Mesendoderm (in vitro differentiated cells): ENCODE results near the gene ASTL.

Experiments
- DNase-seq: peaks from one replicate; pipeline ENCODE4 v3.0.0; 2013
- H2AK5ac ChIP-seq: 2 replicates; pipeline ENCODE4 v1.6.1; 2013; ENCODE audit warnings: low read length, inconsistent platforms
- H2BK120ac ChIP-seq: 2 replicates; pipeline ENCODE4 v1.6.1; 2013; ENCODE audit warnings: low read depth, mild to moderate bottlenecking, low read length, moderate library complexity, mixed read lengths
- H2BK15ac ChIP-seq: replicated peaks from 2 replicates; pipeline ENCODE4 v1.6.1; 2013; ENCODE audit warnings: low read depth, mild to moderate bottlenecking, moderate library complexity
- H2BK5ac ChIP-seq: 2 replicates; pipeline ENCODE4 v1.6.1; 2013; ENCODE audit warnings: low read length, inconsistent platforms
- H3K18ac ChIP-seq: 2 replicates; pipeline ENCODE4 v1.6.1; 2013; ENCODE audit warnings: mild to moderate bottlenecking, low read length, mixed read lengths
- H3K23ac ChIP-seq: one replicate; pipeline ENCODE4 v1.6.1; 2013; ENCODE audit warnings: low read length
- H3K27ac ChIP-seq: 2 replicates; pipeline ENCODE4 v1.5.1; 2013; ENCODE audit warnings: low read depth, mild to moderate bottlenecking, inconsistent platforms, low read length, moderate library complexity
- H3K27me3 ChIP-seq: 2 replicates; pipeline ENCODE4 v1.6.1; 2013; ENCODE audit warnings: low read length, control low read depth, mild to moderate bottlenecking, inconsistent platforms; ENCODE audit not compliant: insufficient read depth, poor library complexity
- H3K36me3 ChIP-seq: 2 replicates; pipeline ENCODE4 v1.6.1; 2013; ENCODE audit warnings: low read length, inconsistent platforms; ENCODE audit not compliant: control insufficient read depth, insufficient read depth
- H3K4ac ChIP-seq: one replicate; pipeline ENCODE4 v1.6.1; 2013; ENCODE audit warnings: low read depth, mild to moderate bottlenecking, low read length, moderate library complexity
- H3K4me1 ChIP-seq: 2 replicates; pipeline ENCODE4 v1.6.1; 2013; ENCODE audit warnings: low read depth, low read length, inconsistent platforms; ENCODE audit not compliant: control insufficient read depth
- H3K4me2 ChIP-seq: 2 replicates; pipeline ENCODE4 v1.6.1; 2013; ENCODE audit warnings: low read length
- H3K4me3 ChIP-seq: 2 replicates; pipeline ENCODE4 v1.5.1; 2013; ENCODE audit warnings: mild to moderate bottlenecking, low read length
- H3K56ac ChIP-seq: one replicate; pipeline ENCODE4 v1.6.1; 2013; ENCODE audit warnings: low read length
- H3K79me1 ChIP-seq: 2 replicates; pipeline ENCODE4 v1.6.1; 2013; ENCODE audit warnings: low read length, inconsistent platforms
- H3K79me2 ChIP-seq: 2 replicates; pipeline ENCODE4 v1.6.1; 2013; ENCODE audit warnings: mild to moderate bottlenecking, low read length; ENCODE audit not compliant: control insufficient read depth, insufficient read depth
- H3K9ac ChIP-seq: 2 replicates; pipeline ENCODE4 v1.6.1; 2013; ENCODE audit warnings: low read length, inconsistent platforms
- H4K5ac ChIP-seq: one replicate; pipeline ENCODE4 v1.6.1; 2013; ENCODE audit warnings: low read length
- H4K8ac ChIP-seq: one replicate; pipeline ENCODE4 v1.6.1; 2013; ENCODE audit warnings: low read depth, mild to moderate bottlenecking, control low read depth, low read length, moderate library complexity
- WGBS: extraction: QIAGEN DNeasy Blood & Tissue Kit; methylation state at CpG from one replicate; pipeline ENCODE4 v1.1.7; 2013; ENCODE audit warnings: low lambda C conversion rate, missing lambda C conversion rate; ENCODE audit not compliant: insufficient coverage; ENCODE audit errors: extremely low coverage; 5-methylcytosine and 5-hydroxymethylcytosine counted together

Gene ASTL

DNA sequence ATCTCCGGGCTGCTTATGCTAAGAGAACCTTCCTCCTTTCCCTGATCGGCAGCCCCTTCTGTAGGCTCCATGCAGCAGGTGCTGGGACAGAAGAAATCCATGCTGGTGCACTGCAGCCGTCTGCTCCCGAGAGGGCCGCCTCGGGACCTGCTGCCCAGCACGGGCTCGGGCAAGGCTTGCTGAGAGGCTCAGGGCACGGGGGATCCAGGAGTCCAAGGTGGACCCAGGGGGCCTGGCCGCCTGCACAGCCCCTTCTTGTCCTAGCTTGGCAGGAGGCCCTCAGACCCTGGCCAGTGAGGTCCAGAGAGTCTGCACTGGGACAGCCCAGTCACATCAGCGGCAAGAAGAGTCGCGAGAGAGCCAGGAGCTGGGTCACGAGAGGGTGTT lies 20.2 kb upstream of the ASTL start:
- no peaks in the 10 kb centered on the region for H3K79me1 ChIP-seq
- H2BK5ac ChIP-seq: no peak overlapping the region
- no peak overlapping the region for H3K56ac ChIP-seq
- H3K27ac ChIP-seq: no peak overlapping the region
- H3K9ac ChIP-seq: no peak overlapping the region
- H3K23ac ChIP-seq: no peak overlapping the region
- no peak overlapping the region for H4K8ac ChIP-seq
- no peak overlapping the region for H2BK120ac ChIP-seq
- DNase-seq: no peak
- H3K36me3 ChIP-seq: no peaks in the 10 kb centered on the region
- no peak overlapping the region for H3K4ac ChIP-seq
- no peaks in the 10 kb centered on the region for H3K79me2 ChIP-seq
- no peak overlapping the region for H4K5ac ChIP-seq
- H3K4me3 ChIP-seq: no peak overlapping the region
- H3K18ac ChIP-seq: no peak overlapping the region
- H3K4me1 ChIP-seq: no peaks in the 10 kb centered on the region
- no peak overlapping the region for H2BK15ac ChIP-seq
- H3K4me2 ChIP-seq: no peak overlapping the region
- no peaks in the 10 kb centered on the region for H3K27me3 ChIP-seq
- WGBS: no CpG with 5 or more reads among the region's 14 CpGs
- H2AK5ac ChIP-seq: no peak overlapping the region

GRCh38 chr2:96157649-96158553 lies 19.6 kb upstream of the ASTL start:
- no peaks in the 10 kb centered on the region for H3K79me1 ChIP-seq
- WGBS: no CpG with 5 or more reads among the region's 19 CpGs
- H3K9ac ChIP-seq: no peak overlapping the region
- H2BK5ac ChIP-seq: no peak overlapping the region
- H4K8ac ChIP-seq: no peak overlapping the region
- H3K4me2 ChIP-seq: no peak overlapping the region
- no peak overlapping the region for H3K27ac ChIP-seq
- H3K36me3 ChIP-seq: no peaks in the 10 kb centered on the region
- no peaks in the 10 kb centered on the region for H3K4me1 ChIP-seq
- H3K18ac ChIP-seq: no peak overlapping the region
- H3K23ac ChIP-seq: no peak overlapping the region
- H3K56ac ChIP-seq: no peak overlapping the region
- no peak overlapping the region for H2BK15ac ChIP-seq
- DNase-seq: no peak
- H2AK5ac ChIP-seq: no peak overlapping the region
- H2BK120ac ChIP-seq: no peak overlapping the region
- no peaks in the 10 kb centered on the region for H3K79me2 ChIP-seq
- no peak overlapping the region for H3K4ac ChIP-seq
- H3K4me3 ChIP-seq: no peak overlapping the region
- no peak overlapping the region for H4K5ac ChIP-seq
- H3K27me3 ChIP-seq: no peaks in the 10 kb centered on the region

DNA sequence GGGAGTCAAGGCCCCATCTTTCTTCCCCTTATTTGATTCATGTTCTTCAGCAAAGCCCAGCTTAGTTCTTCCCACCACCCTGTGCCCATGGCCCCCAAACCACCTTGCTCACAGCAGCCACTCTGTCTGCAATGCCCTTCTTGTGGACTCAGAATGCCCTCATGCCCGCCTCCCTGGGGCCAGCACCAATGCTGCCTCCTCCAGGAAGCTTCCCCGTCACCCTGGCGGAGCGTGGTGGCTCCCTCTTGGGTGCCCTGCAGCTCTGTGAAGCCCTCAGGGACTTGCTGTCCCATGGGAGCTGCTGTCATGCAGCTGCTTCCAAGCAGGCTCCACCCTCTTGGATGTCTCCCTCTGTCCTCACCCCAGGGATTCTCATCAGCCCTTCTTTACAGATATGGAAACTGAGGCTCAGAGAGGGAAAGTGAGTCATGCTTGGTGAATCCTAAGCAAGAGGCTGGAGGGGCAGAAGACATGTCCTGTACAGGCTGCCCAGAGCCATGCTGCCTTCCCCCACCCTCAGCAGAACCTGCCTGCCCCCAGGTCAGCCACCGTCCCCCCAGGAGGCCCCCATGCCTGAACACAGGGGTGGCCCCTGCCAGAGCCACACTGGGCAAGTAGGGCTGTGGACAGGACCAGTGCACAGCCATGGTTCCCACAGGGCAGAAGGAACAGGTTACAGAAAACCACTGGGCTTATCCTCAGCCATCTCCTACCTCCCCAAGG lies 18.8 kb upstream of the ASTL start:
- no peak overlapping the region for H3K4me2 ChIP-seq
- no peak overlapping the region for H2AK5ac ChIP-seq
- H3K4me3 ChIP-seq: no peak overlapping the region
- H3K56ac ChIP-seq: no peak overlapping the region
- no CpG with 5 or more reads among the region's 5 CpGs for WGBS
- H3K36me3 ChIP-seq: no peaks in the 10 kb centered on the region
- no peaks in the 10 kb centered on the region for H3K79me1 ChIP-seq
- no peaks in the 10 kb centered on the region for H3K4me1 ChIP-seq
- no peak overlapping the region for H4K8ac ChIP-seq
- H2BK120ac ChIP-seq: no peak overlapping the region
- no peak overlapping the region for H2BK15ac ChIP-seq
- no peak overlapping the region for H2BK5ac ChIP-seq
- no peak for DNase-seq
- no peak overlapping the region for H3K9ac ChIP-seq
- no peak overlapping the region for H3K23ac ChIP-seq
- H3K18ac ChIP-seq: no peak overlapping the region
- H4K5ac ChIP-seq: no peak overlapping the region
- H3K79me2 ChIP-seq: no peaks in the 10 kb centered on the region
- H3K4ac ChIP-seq: no peak overlapping the region
- no peaks in the 10 kb centered on the region for H3K27me3 ChIP-seq
- H3K27ac ChIP-seq: no peak overlapping the region

DNA sequence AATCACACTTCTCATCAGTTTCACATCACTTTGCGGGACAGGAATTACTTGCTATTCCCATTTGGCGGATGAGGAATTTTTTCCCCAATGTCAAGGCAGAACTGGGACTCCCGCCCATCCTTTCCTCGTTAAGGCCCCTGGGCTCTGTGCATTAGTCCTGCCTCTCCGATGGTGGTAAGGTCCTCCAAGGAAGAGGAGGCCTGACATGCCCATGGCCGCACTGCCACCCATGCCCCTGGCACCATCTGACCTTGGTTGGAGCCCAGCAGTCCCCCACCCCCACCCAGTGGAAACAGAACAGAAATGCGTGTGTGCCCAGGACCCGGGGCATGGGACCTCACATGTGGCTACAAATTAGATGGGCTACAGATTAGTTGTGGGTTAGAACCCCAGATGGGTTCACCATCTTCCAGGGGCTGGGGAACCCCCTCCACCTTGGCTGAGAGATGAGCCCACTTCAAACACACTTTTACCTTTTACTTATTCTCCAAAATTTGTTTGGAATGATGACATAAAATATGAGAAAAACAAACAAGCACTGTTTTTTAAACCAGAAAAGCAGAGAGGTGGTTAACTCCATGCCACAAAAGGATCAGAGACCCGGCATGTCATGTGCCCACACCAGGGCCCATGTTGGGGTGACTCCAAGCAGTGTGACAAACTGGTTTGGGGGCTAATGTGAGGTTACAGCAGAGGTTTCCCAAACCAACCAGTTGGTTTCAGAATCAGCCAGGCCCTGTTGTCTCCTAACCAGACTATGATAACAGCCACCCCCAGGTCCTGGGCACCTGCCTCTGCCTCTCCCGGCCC lies 17.9 kb upstream of the ASTL start:
- no peak overlapping the region for H3K4me2 ChIP-seq
- no peak overlapping the region for H4K5ac ChIP-seq
- no peaks in the 10 kb centered on the region for H3K27me3 ChIP-seq
- no peaks in the 10 kb centered on the region for H3K79me1 ChIP-seq
- no peak overlapping the region for H2BK5ac ChIP-seq
- H3K23ac ChIP-seq: no peak overlapping the region
- no peak overlapping the region for H3K56ac ChIP-seq
- H2BK15ac ChIP-seq: no peak overlapping the region
- WGBS: no CpG with 5 or more reads among the region's 10 CpGs
- no peak overlapping the region for H3K27ac ChIP-seq
- no peaks in the 10 kb centered on the region for H3K4me1 ChIP-seq
- no peak overlapping the region for H4K8ac ChIP-seq
- no peak overlapping the region for H3K4ac ChIP-seq
- no peaks in the 10 kb centered on the region for H3K79me2 ChIP-seq
- no peak overlapping the region for H2BK120ac ChIP-seq
- no peak overlapping the region for H3K9ac ChIP-seq
- H3K18ac ChIP-seq: no peak overlapping the region
- H3K4me3 ChIP-seq: no peak overlapping the region
- no peak overlapping the region for H2AK5ac ChIP-seq
- no peak for DNase-seq
- H3K36me3 ChIP-seq: no peaks in the 10 kb centered on the region

DNA sequence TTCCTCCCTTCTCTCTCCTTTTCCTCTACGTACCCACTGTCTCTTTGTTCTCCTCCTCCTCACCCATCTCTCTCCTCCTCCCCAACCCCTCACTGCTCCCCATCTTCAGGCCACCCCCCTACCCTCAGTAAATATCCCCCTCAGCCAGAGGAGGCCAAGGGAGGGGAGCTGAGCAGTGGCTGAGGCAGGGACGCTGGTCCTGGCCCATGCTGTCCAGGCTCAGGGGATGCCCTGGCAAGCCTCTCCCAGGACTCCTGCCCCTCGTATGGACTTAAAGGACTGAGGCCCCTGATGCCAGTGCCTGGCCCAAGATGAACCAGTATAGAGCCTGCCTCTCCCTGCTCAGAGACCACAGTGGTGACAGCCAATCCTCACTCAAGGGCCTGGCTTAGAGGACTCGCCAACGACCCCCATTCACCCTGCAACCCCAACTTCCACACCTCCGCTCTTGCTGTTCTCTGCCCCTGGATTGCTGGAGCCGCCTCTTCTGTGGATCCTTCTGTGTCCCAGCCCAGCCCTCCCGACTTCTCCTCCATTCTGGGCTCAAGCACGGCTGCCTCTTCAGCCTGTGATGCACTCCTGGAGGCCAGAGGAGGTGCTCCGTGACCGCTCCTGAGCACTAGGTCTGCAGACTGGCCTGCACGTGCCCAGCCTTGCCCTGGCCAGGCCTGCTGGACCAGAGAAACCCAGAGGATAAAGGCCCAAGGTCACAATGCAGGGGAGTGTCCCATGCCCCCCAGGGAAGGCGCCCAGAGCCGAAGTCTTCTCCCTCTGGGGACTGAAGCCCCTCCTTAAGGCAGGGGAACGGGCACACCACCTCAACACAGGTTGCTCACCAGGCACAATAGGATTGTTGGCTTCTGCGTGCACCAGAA lies 16.4 kb upstream of the ASTL start:
- Histone ChIP-seq H3K27me3 (no peaks in the 10 kb centered on the region), H2BK5ac (no peak overlapping the region), H2BK120ac (no peak overlapping the region), H3K79me1 (no peaks in the 10 kb centered on the region), H2BK15ac (no peak overlapping the region), H3K9ac (no peak overlapping the region), H4K8ac (no peak overlapping the region), H3K4me2 (no peak overlapping the region), H3K36me3 (no peaks in the 10 kb centered on the region), H3K4me3 (no peak overlapping the region), H3K18ac (no peak overlapping the region), H3K27ac (no peak overlapping the region), H3K56ac (peak overlapping the region; percentile 7), H4K5ac (no peak overlapping the region), H3K23ac (no peak overlapping the region), H3K79me2 (no peaks in the 10 kb centered on the region), H3K4ac (no peak overlapping the region), H2AK5ac (no peak overlapping the region), H3K4me1 (no peaks in the 10 kb centered on the region)
- no peak for DNase-seq
- WGBS: no CpG with 5 or more reads among the region's 16 CpGs
